Lower leg skin (tissue), 4 donors: Measurements from ENCODE around the gene LMO4. TPM values are rescaled to one million over a fixed set of nuclear protein-coding genes. Genes with fewer than 3 reads are reported as not detected.
A peak's percentile ranks its signal among the peaks of the same experiment; 100 is the strongest.

Source experiments
- DNase-seq, 2 donors: peaks; one replicate each; pipeline ENCODE4 v3.0.0-alpha.2; 2019; ENCODE audit warnings: low spot score in 2 of 2
- H3K4me3 ChIP-seq: fragments of 200-600 bp; sonication (generic); 2 replicates; pipeline ENCODE4 v1.5.1; 2017; ENCODE audit warnings: mild to moderate bottlenecking, low read depth; ENCODE audit not compliant: poor library complexity, severe bottlenecking
- POLR2A ChIP-seq, 2 donors: fragments of 450-650 bp; IDR thresholded peaks; one replicate each; pipeline ENCODE4 v1.6.1; 2016 to 2017; ENCODE audit warnings: antibody characterized with exemption in 2 of 2, mild to moderate bottlenecking in 1 of 2, moderate library complexity in 1 of 2
- WGBS, 2 donors: methylation state at CpG; one replicate each; pipeline ENCODE4 v1.1.5; 2018; 5-methylcytosine and 5-hydroxymethylcytosine counted together
- intact Hi-C: fragments of 100-400 bp; cut with DNase I; formaldehyde crosslinking; loops from one replicate; pipeline ENCODE4 v1.15.0; 2023; ENCODE audit warnings: low total_unique reads
- total RNA-seq, 4 donors: library from RNA; depleted of rRNA; stranded (reverse); fragments of >200 nt; gene quantifications; one replicate each; pipeline ENCODE4 v1.1.0, GENCODE V29; 2016
- TF ChIP-seq, protein P1 (sequence below), 3 donors: fragments of 450-650 bp; IDR thresholded peaks; one replicate each; pipeline ENCODE4 v1.5.1; 2016; ENCODE audit warnings: antibody characterized with exemption in 3 of 3, mild to moderate bottlenecking in 3 of 3, moderate library complexity in 2 of 3

The LMO4 gene
- total RNA-seq, 4 donors from 2014 or later = 21.2 to 63.3 (median 43.5) TPM

DNA sequence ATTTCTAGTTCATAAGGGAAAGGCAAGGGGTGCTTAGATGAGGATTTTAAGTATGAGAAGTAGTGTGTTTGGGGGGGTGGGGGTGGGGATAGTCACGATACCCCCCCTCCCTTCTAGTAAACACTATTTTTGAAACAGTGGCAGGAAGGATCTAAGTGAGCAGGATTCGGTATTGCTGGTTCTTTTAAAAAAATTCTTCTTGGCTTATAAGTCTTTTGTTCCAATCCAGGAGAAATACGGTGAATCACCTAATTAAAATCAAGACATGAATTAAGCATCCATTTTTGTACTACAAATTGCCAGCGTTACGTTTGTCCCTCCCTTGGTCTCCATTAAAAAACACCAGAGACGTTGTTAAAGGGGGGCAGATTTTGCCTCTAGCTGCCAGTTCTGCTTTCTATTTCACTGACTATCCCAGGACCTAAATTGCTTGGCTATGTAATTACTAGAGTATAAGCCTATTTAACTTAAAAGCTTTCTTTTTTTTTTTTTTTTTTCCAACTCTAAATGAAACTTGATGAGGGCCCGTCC is 911 bp downstream of the LMO4 start:
- DNase-seq = no peak
- 1% methylated on average over 7 of the region's 7 CpGs for WGBS, 2 donors
- TF ChIP-seq, protein P1, sequence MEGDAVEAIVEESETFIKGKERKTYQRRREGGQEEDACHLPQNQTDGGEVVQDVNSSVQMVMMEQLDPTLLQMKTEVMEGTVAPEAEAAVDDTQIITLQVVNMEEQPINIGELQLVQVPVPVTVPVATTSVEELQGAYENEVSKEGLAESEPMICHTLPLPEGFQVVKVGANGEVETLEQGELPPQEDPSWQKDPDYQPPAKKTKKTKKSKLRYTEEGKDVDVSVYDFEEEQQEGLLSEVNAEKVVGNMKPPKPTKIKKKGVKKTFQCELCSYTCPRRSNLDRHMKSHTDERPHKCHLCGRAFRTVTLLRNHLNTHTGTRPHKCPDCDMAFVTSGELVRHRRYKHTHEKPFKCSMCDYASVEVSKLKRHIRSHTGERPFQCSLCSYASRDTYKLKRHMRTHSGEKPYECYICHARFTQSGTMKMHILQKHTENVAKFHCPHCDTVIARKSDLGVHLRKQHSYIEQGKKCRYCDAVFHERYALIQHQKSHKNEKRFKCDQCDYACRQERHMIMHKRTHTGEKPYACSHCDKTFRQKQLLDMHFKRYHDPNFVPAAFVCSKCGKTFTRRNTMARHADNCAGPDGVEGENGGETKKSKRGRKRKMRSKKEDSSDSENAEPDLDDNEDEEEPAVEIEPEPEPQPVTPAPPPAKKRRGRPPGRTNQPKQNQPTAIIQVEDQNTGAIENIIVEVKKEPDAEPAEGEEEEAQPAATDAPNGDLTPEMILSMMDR (IDR thresholded peaks at IDR 0.05) = no peak
- TF ChIP-seq POLR2A (IDR thresholded peaks at IDR 0.05) = no peak
- peak overlapping the region; percentile 98 for H3K4me3 ChIP-seq
- intact Hi-C loops = no loop called here

DNA sequence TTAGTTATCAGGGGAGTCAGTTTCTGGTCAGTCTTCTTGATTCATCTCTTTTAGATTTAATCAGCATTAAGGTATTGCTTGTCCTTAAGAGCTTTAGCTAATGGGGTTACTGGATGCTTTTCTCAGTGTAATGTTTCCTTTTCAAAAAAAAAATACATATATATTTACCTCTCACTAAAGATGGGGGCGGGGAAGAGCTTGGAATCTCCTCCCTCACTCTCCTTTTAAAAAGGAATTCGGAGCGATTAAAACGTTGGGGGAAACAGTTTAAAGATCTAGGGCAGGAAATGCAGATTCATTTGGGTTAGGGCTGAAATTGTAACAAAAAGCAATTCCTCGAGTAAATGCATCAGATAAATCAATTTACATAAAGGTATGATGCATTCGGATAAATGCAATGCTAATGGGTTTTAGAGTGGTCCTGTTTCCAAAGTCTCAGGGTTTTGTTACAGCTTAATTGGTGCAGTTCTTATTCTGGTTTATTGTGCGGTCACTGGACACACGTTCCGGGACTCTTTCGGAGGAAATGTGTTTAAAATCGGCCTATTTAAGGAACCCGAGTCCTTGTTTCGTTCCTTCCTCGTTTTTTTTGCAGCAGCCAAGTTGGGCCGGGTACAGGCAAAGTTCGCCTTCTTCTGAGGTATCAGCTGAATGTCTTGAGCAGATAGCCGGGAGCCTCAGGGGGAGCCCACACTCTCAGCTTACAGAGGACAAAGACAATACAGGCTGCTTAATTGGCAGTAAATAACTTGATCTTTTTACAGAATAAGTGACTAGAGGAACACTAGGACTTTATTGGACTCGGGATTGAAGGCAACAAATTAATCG is 1.6 kb downstream of the LMO4 start:
- 0% methylated on average over 19 of the region's 19 CpGs for WGBS, 2 donors
- H3K4me3 ChIP-seq = peak overlapping the region; percentile 10
- TF ChIP-seq POLR2A (IDR thresholded peaks at IDR 0.05) = no peak
- peak in 1 of 2 donors; percentile 83 for DNase-seq
- intact Hi-C loops = no loop called here

DNA sequence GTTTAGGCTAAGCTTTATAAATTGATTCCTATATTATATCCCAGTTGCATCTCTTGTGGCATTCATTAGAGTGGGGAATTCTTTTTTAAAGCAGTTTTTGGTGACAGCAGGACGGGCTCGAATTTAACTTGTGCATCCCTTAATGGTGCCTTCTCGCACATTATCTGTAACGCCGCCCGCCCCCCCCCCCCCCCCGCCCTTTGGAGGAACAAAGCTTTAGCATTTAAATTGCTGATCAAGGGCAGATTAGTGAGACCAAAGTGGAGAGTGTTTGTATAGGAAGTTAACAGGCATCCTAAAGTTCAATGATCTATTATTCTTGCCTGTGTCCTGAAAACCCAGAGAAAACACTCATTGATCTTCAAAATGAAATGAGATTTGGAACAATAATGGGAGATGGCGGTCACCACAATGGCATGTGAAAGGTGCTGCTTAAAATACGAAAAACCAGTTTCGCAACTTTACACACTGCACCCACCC is 2.2 kb downstream of the LMO4 start:
- H3K4me3 ChIP-seq = peak overlapping the region; percentile 47
- intact Hi-C loops = no loop called here
- TF ChIP-seq POLR2A (IDR thresholded peaks at IDR 0.05) = no peak
- TF ChIP-seq, protein P1 (IDR thresholded peaks at IDR 0.05) = no peak
- 1% methylated on average over 10 of the region's 10 CpGs for WGBS, 2 donors
- DNase-seq = no peak

- WGBS, 2 donors = 0 to 1% methylated on average over 62 to 64 of the region's 65 CpGs
- peak overlapping the region; percentile 47 for H3K4me3 ChIP-seq
- intact Hi-C loops = no loop called here
- no peak for TF ChIP-seq POLR2A (IDR thresholded peaks at IDR 0.05)
- TF ChIP-seq, protein P1 (IDR thresholded peaks at IDR 0.05) = no peak
- peak; percentile 79 to 96 for DNase-seq
These were observed 2.9 kb downstream of the LMO4 start for GRCh38 chr1:87331365-87332241.

GRCh38 chr1:87333692-87334347 is 5.1 kb downstream of the LMO4 start:
- intact Hi-C loops = no loop called here
- 17 to 19% methylated on average over 10 of the region's 10 CpGs for WGBS, 2 donors
- TF ChIP-seq, protein P1 (IDR thresholded peaks at IDR 0.05) = no peak
- no peak for TF ChIP-seq POLR2A (IDR thresholded peaks at IDR 0.05)
- DNase-seq = no peak
- no peak overlapping the region for H3K4me3 ChIP-seq
